Measurements from ENCODE around the gene ZSWIM4. TPM values are rescaled to one million over a fixed set of nuclear protein-coding genes. Genes with fewer than 3 reads are reported as not detected.
A peak's percentile ranks its signal among the peaks of the same experiment; 100 is the strongest.

Gene ZSWIM4
- total RNA-seq, 1 experiment from 2014 or later: 8.7 TPM

DNA sequence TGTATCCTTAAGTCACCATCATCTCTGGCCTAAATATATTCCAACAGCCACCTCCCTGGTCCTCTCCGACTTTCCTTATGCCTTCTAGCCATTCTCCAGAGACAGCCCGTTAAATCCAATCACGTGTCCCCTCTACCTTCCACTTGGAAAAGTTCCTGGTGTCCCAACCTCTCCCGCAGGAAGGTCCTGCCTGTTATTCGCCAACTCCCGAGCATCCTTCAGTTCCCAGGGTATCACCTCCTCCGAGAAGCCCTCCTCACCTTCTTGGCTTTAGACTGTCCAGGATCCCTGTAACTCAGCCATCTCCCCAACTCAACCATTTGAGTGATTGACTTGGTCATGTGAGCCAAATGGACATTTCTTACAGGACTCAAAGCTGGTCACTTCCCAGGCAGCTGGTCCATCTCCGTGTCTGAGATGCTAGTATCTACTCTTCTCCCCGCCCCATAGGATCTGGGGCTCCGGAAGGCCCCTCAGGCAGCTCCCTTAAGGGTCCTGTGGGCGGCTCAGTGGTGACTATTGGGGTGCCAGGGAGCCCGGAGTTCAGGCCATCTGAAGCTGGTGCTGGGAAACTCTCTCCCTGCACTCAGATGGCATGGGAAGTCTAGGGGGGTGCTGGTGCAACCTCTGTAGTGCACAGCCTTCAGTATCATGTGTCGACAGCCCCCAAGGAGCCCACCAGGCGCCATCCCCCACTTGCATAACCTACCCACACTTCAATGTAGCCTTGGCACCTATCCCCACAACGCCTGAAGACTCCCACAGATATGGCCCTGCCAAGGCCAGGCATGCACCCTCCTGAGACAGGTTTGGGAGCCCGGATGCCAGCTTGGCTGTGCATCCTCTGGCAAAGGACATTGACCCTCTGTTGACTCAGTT is 53.8 kb downstream of the ZSWIM4 start:
- H3K27me3 ChIP-seq (ENCODE audit: control insufficient read depth, insufficient read depth, low read length): no peaks in the 10 kb centered on the region
- H3K4me3 ChIP-seq (ENCODE audit: low read depth in 2 of 2, low read length in 2 of 2): no peak overlapping the region
- ChIA-PET CTCF (interaction anchor here (0.6 to 1.0 kb wide), 3 partner anchors 9 to 636 kb away, joined by 3 to 9 read pairs (median 3); no protein-coding TSS in a partner anchor), POLR2A (interaction anchor here (0.6 to 0.7 kb wide), 2 partner anchors 12 to 41 kb away, joined by 4 to 11 read pairs; no protein-coding TSS in a partner anchor)
- H3K4me1 ChIP-seq (ENCODE audit: control insufficient read depth, insufficient read depth, low read length): peaks cover 71% of the 10 kb centered on the region
- peak overlapping the region; percentile 98 for H3K27ac ChIP-seq (ENCODE audit: low read length)
- intact Hi-C loops (cut with micrococcal nuclease; ENCODE audit: unreplicated experiment) (no loop called here), in situ Hi-C loops (cut with HindIII; ENCODE audit: low pct_unique_long_range_greater_than_20kb, low sequenced_read_pairs) (no loop called here)
- no peak for TF ChIP-seq TCF7L2 (IDR thresholded peaks at IDR 0.05; ENCODE audit: low read depth, low read length)
- TF ChIP-seq SIN3A (IDR thresholded peaks at IDR 0.05; ENCODE audit: borderline replicate concordance, insufficient read depth, low read depth, low read length): no peak
- TF ChIP-seq POLR2AphosphoS5 (IDR thresholded peaks at IDR 0.05; ENCODE audit: low read depth, low read length): no peak
- TF ChIP-seq, protein P1, sequence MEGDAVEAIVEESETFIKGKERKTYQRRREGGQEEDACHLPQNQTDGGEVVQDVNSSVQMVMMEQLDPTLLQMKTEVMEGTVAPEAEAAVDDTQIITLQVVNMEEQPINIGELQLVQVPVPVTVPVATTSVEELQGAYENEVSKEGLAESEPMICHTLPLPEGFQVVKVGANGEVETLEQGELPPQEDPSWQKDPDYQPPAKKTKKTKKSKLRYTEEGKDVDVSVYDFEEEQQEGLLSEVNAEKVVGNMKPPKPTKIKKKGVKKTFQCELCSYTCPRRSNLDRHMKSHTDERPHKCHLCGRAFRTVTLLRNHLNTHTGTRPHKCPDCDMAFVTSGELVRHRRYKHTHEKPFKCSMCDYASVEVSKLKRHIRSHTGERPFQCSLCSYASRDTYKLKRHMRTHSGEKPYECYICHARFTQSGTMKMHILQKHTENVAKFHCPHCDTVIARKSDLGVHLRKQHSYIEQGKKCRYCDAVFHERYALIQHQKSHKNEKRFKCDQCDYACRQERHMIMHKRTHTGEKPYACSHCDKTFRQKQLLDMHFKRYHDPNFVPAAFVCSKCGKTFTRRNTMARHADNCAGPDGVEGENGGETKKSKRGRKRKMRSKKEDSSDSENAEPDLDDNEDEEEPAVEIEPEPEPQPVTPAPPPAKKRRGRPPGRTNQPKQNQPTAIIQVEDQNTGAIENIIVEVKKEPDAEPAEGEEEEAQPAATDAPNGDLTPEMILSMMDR (IDR thresholded peaks at IDR 0.05): no peak
- TF ChIP-seq, protein P2, sequence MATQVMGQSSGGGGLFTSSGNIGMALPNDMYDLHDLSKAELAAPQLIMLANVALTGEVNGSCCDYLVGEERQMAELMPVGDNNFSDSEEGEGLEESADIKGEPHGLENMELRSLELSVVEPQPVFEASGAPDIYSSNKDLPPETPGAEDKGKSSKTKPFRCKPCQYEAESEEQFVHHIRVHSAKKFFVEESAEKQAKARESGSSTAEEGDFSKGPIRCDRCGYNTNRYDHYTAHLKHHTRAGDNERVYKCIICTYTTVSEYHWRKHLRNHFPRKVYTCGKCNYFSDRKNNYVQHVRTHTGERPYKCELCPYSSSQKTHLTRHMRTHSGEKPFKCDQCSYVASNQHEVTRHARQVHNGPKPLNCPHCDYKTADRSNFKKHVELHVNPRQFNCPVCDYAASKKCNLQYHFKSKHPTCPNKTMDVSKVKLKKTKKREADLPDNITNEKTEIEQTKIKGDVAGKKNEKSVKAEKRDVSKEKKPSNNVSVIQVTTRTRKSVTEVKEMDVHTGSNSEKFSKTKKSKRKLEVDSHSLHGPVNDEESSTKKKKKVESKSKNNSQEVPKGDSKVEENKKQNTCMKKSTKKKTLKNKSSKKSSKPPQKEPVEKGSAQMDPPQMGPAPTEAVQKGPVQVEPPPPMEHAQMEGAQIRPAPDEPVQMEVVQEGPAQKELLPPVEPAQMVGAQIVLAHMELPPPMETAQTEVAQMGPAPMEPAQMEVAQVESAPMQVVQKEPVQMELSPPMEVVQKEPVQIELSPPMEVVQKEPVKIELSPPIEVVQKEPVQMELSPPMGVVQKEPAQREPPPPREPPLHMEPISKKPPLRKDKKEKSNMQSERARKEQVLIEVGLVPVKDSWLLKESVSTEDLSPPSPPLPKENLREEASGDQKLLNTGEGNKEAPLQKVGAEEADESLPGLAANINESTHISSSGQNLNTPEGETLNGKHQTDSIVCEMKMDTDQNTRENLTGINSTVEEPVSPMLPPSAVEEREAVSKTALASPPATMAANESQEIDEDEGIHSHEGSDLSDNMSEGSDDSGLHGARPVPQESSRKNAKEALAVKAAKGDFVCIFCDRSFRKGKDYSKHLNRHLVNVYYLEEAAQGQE (IDR thresholded peaks at IDR 0.05; ENCODE audit: insufficient read depth in 1 of 2, low read depth in 2 of 2, low read length in 1 of 2): no peak
- no peaks in the 10 kb centered on the region for H3K36me3 ChIP-seq (ENCODE audit: control insufficient read depth, insufficient read depth, low read length)
- DNase-seq (ENCODE audit: low read depth, low spot score) (no peak), ATAC-seq (no peak)
- no TSS peak for BruUV-seq (replicated peaks)
- no peaks in the 10 kb centered on the region for H3K9me3 ChIP-seq (ENCODE audit: control insufficient read depth, insufficient read depth, low read depth, low read length)

GRCh38 chr19:13849991-13850909 is 55.0 kb downstream of the ZSWIM4 start:
- DNase-seq (ENCODE audit: low read depth, low spot score): no peak
- Histone ChIP-seq H3K4me3 (ENCODE audit: low read depth in 2 of 2, low read length in 2 of 2) (peak overlapping the region; percentile 18 to 29), H3K27ac (ENCODE audit: low read length) (peak overlapping the region; percentile 99), H3K9me3 (ENCODE audit: control insufficient read depth, insufficient read depth, low read depth, low read length) (no peaks in the 10 kb centered on the region), H3K27me3 (ENCODE audit: control insufficient read depth, insufficient read depth, low read length) (no peaks in the 10 kb centered on the region), H3K4me1 (ENCODE audit: control insufficient read depth, insufficient read depth, low read length) (peaks cover 59% of the 10 kb centered on the region), H3K36me3 (ENCODE audit: control insufficient read depth, insufficient read depth, low read length) (no peaks in the 10 kb centered on the region)
- in situ Hi-C loops (cut with HindIII; ENCODE audit: low pct_unique_long_range_greater_than_20kb, low sequenced_read_pairs): no loop called here
- ChIA-PET CTCF (interaction anchor here (0.9 kb wide), 1 partner anchor 12 kb away, joined by 3 read pairs; no protein-coding TSS in a partner anchor), POLR2A (interaction anchor here (1.4 to 4.4 kb wide), 2 partner anchors 10 to 14 kb away, joined by 3 to 26 read pairs; no protein-coding TSS in a partner anchor)
- peak; percentile 35 for ATAC-seq
- TF ChIP-seq TCF7L2 (IDR thresholded peaks at IDR 0.05; ENCODE audit: low read depth, low read length): no peak
- TF ChIP-seq, protein P1 (IDR thresholded peaks at IDR 0.05): no peak
- TF ChIP-seq SIN3A (IDR thresholded peaks at IDR 0.05; ENCODE audit: borderline replicate concordance, insufficient read depth, low read depth, low read length): no peak
- no peak for TF ChIP-seq POLR2AphosphoS5 (IDR thresholded peaks at IDR 0.05; ENCODE audit: low read depth, low read length)
- TF ChIP-seq, protein P2 (IDR thresholded peaks at IDR 0.05; ENCODE audit: insufficient read depth in 1 of 2, low read depth in 2 of 2, low read length in 1 of 2): no peak
- intact Hi-C loops (cut with micrococcal nuclease; ENCODE audit: unreplicated experiment): no loop called here
- BruUV-seq (replicated peaks): TSS peak; percentile 41

Data from Panc1 (cell line).